ENCODE data around the gene RSRC2.
"Not testable (repeated sequence)": the region's sequence is repeated elsewhere in the genome, so short reads cannot be mapped to it uniquely, and the experiment has no call there.

The RSRC2 gene

DNA sequence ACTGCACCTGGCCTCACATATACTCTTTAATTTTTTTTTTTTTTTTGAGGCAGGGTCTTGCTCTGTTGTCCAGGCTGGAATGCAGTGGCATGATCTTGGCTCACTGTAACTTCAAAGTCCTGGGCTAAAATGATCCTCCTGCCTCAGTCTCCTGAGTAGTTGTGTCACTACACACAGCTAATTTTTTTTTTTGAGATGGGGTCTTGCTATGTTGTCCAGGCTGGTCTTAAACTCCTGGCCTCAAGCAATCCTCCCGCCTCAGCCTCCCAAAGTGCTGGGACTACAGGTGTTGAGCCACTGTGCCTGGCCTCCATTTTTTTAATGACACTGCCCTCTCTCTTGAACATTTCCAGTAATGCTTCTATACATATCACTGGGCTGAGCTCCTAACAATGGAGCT, 42.4 kb downstream of the RSRC2 start:
- ATAC-seq, result not testable (repeated sequence)

DNA sequence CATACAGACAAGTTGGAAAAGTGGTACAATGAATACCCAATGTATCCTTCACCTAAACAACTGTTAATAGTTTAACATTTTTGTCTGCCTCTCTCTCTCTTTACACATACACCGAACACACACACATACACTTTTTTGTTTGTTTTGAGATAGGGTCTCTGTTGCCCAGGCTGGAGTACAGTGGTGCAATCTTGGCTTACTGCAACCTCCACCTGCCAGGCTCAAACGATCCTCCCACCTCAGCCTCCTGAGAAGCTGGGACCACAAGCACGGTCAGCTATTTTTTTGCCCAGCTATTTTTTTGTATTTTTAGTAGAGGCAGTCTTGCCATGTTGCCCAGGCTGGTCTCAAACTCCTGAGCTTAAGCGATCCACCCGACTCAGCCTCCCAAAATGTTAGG, 42.8 kb downstream of the RSRC2 start:
- ATAC-seq, result no peak

- ATAC-seq, result no peak
Measured at GRCh38 chr12:122481861-122482260, 44.9 kb downstream of the RSRC2 start.

GRCh38 chr12:122480753-122481152, 46.0 kb downstream of the RSRC2 start:
- no peak for ATAC-seq

- ATAC-seq, result no peak
Measured at GRCh38 chr12:122474324-122474716, 52.4 kb downstream of the RSRC2 start.

- ATAC-seq, result peak; percentile 80 to 82
Measured at GRCh38 chr12:122473543-122474323, 53.0 kb downstream of the RSRC2 start.

DNA sequence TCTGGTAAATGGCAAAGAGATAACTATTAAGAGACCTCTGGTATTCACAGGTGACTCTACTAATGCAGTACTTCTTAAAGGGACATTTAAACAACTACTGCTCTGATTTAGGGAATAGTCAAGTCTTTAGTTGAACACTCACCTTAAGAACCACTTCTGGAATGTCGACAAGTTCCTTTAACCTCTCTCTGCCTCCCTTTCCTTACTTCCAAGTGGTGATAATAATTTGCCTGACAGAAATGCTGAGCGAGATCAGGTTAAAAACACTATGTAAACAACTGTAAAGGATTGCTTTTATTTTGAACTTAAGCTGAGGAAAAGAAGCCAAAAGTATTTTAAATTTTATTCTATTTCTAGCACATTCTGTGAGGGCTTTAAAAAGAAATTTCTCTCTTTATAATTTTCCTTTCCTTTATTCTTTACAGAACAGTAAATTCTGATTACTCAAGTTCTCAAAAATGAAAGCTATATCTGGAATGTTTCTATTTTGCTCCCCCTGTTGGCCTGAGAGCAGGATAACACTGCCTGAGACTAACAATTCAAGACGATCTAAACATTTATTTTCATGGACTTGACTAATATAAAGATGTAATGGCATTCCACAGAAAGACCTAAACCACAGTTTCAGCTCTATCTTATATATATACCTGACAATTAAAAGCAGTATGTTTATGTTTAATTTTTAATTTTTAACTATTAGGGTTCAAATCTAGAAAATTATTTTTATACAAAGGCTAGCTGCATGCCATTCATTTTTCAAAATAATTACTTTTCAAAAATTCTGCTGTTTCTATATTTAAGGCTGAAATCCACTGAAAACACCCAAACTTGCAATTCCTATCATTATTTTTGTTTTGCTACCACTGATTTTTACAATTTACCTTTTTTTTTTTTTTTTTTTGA, 55.2 kb downstream of the RSRC2 start:
- ATAC-seq, result peak; percentile 49 to 51

GRCh38 chr12:122470576-122470975, 56.2 kb downstream of the RSRC2 start:
- not testable (repeated sequence) for ATAC-seq

DNA sequence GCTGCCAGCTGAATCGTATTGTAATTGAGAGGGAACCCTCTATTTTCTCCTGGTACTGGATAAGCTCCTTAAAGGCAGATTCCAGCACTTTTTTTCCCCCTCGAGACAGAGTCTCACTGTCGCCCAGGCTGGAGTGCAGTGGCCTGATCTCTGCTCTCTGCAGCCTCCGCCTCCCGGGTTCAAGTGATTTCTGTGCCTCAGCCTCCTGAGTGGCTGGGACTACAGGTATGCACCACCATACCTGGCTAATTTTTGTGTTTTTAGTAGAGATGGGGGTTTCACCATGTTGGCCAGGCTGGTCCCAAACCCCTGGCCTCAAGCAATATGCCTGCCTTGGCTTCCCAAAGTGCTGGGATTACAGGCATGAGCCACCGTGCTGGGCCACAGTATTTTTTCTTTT, 56.9 kb downstream of the RSRC2 start:
- not testable (repeated sequence) for ATAC-seq

GRCh38 chr12:122467983-122468382, 58.8 kb downstream of the RSRC2 start:
- ATAC-seq, result no peak

GRCh38 chr12:122464317-122465042, 62.3 kb downstream of the RSRC2 start:
- not testable (repeated sequence) for ATAC-seq

GRCh38 chr12:122460641-122461040, 66.1 kb downstream of the RSRC2 start:
- ATAC-seq, result no peak

GRCh38 chr12:122460061-122460460, 66.7 kb downstream of the RSRC2 start:
- ATAC-seq, result no peak

DNA sequence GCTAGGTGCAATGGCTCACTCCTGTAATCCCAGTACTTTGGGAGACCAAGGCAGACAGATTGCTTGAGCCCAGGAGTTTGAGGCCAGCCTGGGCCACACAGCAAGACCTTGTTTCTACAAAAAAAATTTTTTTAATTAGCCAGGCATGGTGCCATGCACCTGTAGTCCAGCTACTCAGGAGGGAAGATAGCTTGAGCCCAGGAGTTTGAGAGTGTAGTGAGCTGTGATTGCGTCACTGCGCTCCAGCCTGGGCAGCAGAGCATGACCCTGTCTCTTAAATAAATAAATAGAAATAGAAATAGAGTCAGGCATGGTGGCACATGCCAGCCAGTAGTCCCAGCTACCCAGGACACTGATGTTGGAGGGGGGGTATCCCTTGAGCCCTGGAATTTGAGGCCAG, 67.5 kb downstream of the RSRC2 start:
- no peak for ATAC-seq

GRCh38 chr12:122458105-122459035, 68.4 kb downstream of the RSRC2 start:
- ATAC-seq, result no peak

GRCh38 chr12:122457627-122458026, 69.1 kb downstream of the RSRC2 start:
- ATAC-seq, result no peak

- ATAC-seq, result no peak
Measured at GRCh38 chr12:122454739-122455138, 72.0 kb downstream of the RSRC2 start.

DNA sequence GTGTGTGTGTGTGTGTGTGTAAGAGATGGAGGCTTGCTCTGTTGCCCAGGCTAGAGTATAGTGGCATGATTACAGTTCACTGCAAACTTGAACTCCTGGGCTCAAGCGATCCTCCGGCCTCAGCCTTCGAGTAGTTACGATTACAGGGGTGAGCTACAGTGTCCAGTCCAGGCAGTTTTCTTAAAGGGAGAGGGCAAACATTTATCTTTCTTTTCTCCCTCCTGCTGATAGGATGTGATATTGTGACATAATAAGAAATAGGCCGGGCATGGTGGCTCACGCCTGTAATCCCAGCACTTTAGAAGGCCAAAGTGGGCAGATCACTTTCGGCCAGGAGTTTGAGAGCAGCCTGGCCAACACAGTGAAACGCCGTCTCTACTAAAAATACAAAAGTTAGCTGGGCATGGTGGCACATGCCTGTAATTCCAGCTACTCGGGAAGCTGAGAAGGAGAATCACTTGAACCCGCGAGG, 72.5 kb downstream of the RSRC2 start:
- ATAC-seq, result no peak

Measured in activated CD4-positive, CD25-positive, alpha-beta regulatory T cell treated with anti-CD3 and anti-CD28 coated beads, Interleukin-2, amount 50 U/mL, for 24 hours (primary cell).